Adipose tissue (tissue), 3 donors: ENCODE results near the gene MYO18A. TPM values are rescaled to one million over a fixed set of nuclear protein-coding genes. Genes with fewer than 3 reads are reported as not detected.
"Not testable (repeated sequence)": the region's sequence is repeated elsewhere in the genome, so short reads cannot be mapped to it uniquely, and the experiment has no call there.

Experiments
- H3K27ac ChIP-seq: one replicate; pipeline ENCODE4 v1.5.1; 2013; ENCODE audit warnings: low read depth, low read length
- WGBS, 3 donors: extraction: QIAGEN DNeasy Blood & Tissue Kit; methylation state at CpG; one replicate each; pipeline ENCODE4 v1.1.7; 2013; 5-methylcytosine and 5-hydroxymethylcytosine counted together
- polyA plus RNA-seq, 3 donors: library from polyadenylated mRNA; stranded (reverse); fragments of 200-250 nt; gene quantifications; one replicate each; pipeline ENCODE4 v1.2.3, GENCODE V29; 2013
- donor health status: healthy with polysubstance abuse.
- donor health status: Bipolar disorder and iron deficiency.
- donor health status: healthy.

The MYO18A gene
- polyA plus RNA-seq, 3 donors = 14.3 to 33.3 (median 18.6) TPM

DNA sequence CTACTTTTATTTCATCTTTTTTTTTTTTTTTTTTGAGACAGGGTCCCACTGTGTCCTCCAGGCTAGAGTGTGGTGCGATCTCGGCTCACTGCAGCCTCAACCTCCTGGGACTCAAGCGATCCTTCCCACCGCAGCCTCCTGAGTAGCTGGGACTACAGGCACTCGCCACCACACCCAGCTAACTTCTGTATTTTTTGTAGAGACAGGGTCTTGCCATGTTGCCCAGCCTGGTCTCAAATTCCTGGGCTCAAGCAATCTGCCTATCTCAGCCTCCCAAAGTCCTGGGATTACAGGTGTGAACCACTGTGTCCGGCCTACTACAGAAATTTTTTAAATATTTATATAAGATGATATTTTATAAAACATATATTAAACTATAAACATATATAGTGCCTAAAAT lies 4.8 kb downstream of the MYO18A start:
- WGBS, 3 donors = 94 to 99% (median 94%) methylated on average over 6 of the region's 6 CpGs
- no peak overlapping the region for H3K27ac ChIP-seq

DNA sequence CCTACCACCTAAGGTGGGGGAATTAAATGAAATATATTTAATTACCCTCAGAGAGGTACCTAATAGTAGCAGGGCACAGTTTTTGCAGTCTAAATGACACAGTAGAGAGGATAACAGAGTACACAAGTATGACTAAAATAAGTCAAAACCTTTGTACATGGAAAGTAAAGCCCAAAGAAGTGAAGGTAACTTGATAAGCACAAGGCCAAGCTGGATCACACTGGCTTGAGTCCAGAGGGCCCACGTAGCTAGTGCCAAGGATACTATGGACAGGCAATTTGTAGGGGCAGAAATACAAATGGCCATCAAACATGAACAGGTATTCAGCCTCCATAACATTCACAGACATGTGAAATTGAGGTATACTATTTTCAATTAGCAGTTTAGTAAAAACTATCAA lies 7.6 kb downstream of the MYO18A start:
- WGBS, 3 donors = 26 to 80% (median 68%) methylated on average over 1 of the region's 1 CpG

DNA sequence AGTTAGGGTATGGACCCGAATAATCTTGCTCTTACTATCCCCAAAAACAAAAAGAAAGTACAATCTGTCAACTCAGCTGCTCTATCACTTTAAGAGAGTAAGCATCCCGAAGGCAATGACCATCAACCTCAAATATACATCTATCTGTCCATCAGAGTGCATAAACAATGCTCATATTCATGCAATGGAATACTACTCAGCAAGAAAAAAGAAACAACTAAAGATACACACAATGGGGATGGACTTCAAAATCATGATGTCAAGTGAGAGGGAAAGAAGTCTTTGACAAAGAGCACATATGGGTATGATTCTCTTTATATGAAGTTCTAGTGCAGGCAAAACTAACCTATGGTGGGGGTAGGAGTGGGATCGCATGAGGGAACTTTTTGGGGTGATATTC lies 9.5 kb downstream of the MYO18A start:
- 92 to 97% (median 96%) methylated on average over 3 of the region's 3 CpGs for WGBS, 3 donors
- no peak overlapping the region for H3K27ac ChIP-seq

More for the DNA sequence above, 7.6 kb downstream of the MYO18A start:
- no peak overlapping the region for H3K27ac ChIP-seq

GRCh38 chr17:29169806-29170591 lies 10.2 kb downstream of the MYO18A start:
- no peak overlapping the region for H3K27ac ChIP-seq
- 54 to 97% (median 94%) methylated on average over 9 of the region's 9 CpGs for WGBS, 3 donors

- H3K27ac ChIP-seq = not testable (repeated sequence)
- WGBS, 3 donors = 88 to 92% (median 90%) methylated on average over 8 of the region's 8 CpGs
These were observed 11.5 kb downstream of the MYO18A start for GRCh38 chr17:29168759-29169126.

DNA sequence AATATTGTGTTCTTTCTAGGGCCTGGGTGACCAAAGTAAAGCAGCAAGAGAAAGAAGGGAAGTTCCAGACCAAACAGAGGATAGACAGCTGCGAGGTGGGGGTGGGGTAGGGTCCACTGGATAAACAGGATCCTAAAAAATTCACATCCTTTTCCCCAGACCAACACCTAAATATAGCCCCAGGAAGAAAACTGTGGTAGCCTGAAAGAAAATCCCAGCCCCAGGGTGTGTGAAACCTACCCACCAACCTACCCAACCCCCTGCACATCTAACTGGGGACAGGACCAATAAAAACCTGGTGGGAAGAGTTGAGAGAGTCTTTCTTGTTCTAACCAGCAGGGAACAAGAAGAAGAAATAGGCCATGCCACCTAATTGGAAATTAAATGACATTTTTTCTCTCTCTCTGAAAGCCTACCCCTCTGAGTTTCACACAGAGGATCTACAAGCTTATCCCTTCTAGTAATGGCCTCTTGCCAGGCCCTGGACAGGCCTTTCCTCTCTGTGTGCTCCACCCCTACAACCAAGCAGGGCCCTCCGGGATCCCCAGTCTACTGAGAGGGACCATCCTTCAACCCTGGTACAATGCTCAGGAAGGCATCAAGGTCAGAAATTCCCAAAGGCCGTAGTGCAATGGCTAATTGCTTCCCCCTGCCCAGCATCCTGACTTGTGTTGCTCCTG lies 12.0 kb downstream of the MYO18A start:
- no peak overlapping the region for H3K27ac ChIP-seq
- 47 to 76% (median 51%) methylated on average over 3 of the region's 3 CpGs for WGBS, 3 donors

DNA sequence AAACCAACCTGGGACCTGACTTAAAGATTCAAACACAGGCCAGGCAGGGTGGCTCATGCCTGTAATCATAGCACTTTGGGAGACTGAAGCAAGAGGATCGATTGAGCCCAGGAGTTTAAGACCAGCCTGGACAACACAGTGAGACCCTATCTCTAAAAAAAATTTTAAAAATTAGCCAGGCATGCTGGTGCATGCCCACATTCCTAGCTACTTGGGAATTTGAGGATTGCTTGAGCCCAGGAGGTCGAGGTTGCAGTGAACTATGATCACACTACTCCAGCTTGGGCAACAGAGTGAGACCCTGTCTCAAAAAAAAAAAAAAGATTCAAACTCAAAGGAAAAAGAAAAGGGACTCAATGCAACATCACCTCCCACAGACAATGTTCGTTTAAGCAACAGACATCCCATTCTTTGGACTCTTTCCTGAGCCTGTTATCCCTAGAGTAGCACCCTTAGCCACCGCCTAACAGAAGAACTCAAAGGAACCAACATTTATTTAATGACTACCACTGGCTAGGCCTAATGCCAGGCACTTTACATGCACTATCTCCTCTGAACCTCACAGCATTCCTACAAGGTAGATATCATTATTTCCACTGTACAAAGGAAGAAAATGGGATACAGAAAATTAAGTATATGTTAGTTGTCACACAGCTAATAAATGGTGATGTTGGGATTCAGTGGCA lies 12.7 kb downstream of the MYO18A start:
- 77 to 84% (median 79%) methylated on average over 4 of the region's 4 CpGs for WGBS, 3 donors
- no peak overlapping the region for H3K27ac ChIP-seq

DNA sequence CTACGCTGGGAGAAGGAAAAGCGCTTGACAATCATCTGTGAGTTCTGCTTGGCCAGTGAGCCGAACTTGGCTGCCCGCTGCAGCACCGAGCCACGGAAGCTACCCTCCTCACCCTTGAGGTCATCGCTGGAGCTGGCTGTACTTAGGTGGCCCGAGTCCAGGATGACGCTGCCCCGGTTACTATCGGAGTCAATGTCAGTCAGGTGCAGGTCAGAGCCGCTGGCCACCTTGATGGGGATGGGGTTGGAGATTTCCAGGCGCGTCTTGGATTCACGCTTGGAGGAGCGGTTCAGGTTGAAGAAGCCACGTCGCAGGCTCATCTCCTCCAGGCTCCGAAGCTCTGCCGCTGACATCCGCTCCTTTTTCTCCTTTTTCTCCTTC lies 13.7 kb downstream of the MYO18A start:
- H3K27ac ChIP-seq = no peak overlapping the region
- WGBS, 3 donors = 95 to 98% (median 95%) methylated on average over 21 of the region's 21 CpGs

GRCh38 chr17:29165800-29166506 lies 14.2 kb downstream of the MYO18A start:
- no peak overlapping the region for H3K27ac ChIP-seq
- 93 to 94% (median 94%) methylated on average over 32 of the region's 32 CpGs for WGBS, 3 donors

DNA sequence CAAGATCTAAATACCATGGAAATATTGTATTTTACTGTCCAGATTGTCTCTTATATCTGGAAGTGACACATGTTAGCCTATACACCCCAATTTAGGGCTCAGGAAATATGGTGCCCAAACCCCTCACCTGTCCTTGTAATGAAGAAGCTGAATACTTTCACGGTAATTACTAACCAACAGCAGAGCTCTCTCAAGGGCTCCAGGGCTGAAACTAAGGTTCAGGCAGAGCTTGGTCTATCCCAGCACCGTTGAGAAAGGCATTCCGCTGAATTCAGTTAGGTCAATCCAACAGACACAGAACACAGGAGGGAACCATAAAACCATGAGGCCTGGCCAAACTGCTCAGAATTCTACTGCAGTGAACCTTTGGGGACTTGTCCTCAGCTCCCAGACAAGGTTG lies 14.9 kb downstream of the MYO18A start:
- whole genome bisulfite sequencing, 3 donors = 83 to 89% (median 87%) methylated on average over 3 of the region's 3 CpGs
- no peak overlapping the region for H3K27ac ChIP-seq

DNA sequence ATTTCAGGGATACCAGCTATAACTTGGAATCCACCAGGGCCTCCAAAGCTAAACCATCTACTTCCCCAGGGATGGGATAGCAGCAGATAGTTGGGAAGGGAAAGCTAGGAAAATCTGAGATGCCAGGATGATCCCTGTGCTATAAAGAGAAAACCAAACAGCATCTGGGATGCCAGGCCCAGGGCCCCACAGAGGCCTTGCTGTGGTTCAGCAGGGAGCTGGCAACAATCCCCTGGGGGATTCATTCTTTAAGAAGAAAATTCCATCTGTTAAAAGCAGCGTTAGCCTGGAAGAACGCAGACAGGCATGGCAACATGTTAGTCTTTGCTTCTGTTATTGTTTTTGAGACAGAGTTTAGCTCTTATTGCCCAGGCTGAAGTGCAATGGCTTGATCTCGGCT lies 16.6 kb downstream of the MYO18A start:
- no peak overlapping the region for H3K27ac ChIP-seq
- WGBS, 3 donors = 80 to 87% (median 84%) methylated on average over 3 of the region's 3 CpGs

- 55 to 67% (median 60%) methylated on average over 6 of the region's 6 CpGs for whole genome bisulfite sequencing, 3 donors
- H3K27ac ChIP-seq = no peak overlapping the region
These were observed 17.3 kb downstream of the MYO18A start for GRCh38 chr17:29162909-29163341.

GRCh38 chr17:29162082-29162908 lies 17.9 kb downstream of the MYO18A start:
- 87 to 95% (median 93%) methylated on average over 11 of the region's 11 CpGs for whole genome bisulfite sequencing, 3 donors
- no peak overlapping the region for H3K27ac ChIP-seq

- 41 to 88% (median 73%) methylated on average over 2 of the region's 2 CpGs for WGBS, 3 donors
- H3K27ac ChIP-seq = no peak overlapping the region
These were observed 19.9 kb downstream of the MYO18A start for GRCh38 chr17:29160253-29160652.

GRCh38 chr17:29159306-29159860 lies 20.8 kb downstream of the MYO18A start:
- WGBS, 3 donors = 61 to 67% (median 62%) methylated on average over 3 of the region's 3 CpGs
- no peak overlapping the region for H3K27ac ChIP-seq

GRCh38 chr17:29158488-29159275 lies 21.5 kb downstream of the MYO18A start:
- WGBS, 3 donors = 45 to 78% (median 65%) methylated on average over 13 of the region's 13 CpGs
- no peak overlapping the region for H3K27ac ChIP-seq

GRCh38 chr17:29158096-29158487 lies 22.1 kb downstream of the MYO18A start:
- H3K27ac ChIP-seq = no peak overlapping the region
- 36 to 75% (median 68%) methylated on average over 11 of the region's 11 CpGs for WGBS, 3 donors
